Mucosa of descending colon (tissue), 3 donors: Measurements from ENCODE around the gene KRTAP2-1. TPM values are rescaled to one million over a fixed set of nuclear protein-coding genes. Genes with fewer than 3 reads are reported as not detected.
"Not testable (repeated sequence)": the region's sequence is repeated elsewhere in the genome, so short reads cannot be mapped to it uniquely, and the experiment has no call there.

Experiments used
- ATAC-seq: fragments of 200-7000 bp; cut with Tn5 transposase; one replicate; pipeline ENCODE4 v1.9.1; 2020; ENCODE audit warnings: mild to moderate bottlenecking, moderate library complexity
- DNase-seq, 3 donors: peaks; one replicate each; pipeline ENCODE4 v3.0.0-alpha.2; 2020
- H3K36me3 ChIP-seq: fragments of 200-600 bp; one replicate; pipeline ENCODE4 v1.8.0; 2021; ENCODE audit warnings: low read depth, mild to moderate bottlenecking
- H3K4me1 ChIP-seq: fragments of 200-600 bp; one replicate; pipeline ENCODE4 v1.8.0; 2021; ENCODE audit warnings: low read depth, mild to moderate bottlenecking
- H3K4me3 ChIP-seq: fragments of 200-600 bp; one replicate; pipeline ENCODE4 v1.8.0; 2021; ENCODE audit warnings: mild to moderate bottlenecking
- H3K9me3 ChIP-seq: fragments of 200-600 bp; one replicate; pipeline ENCODE4 v1.8.0; 2021; ENCODE audit warnings: mild to moderate bottlenecking
- CTCF ChIP-seq: fragments of 200-600 bp; IDR thresholded peaks from one replicate; pipeline ENCODE4 v1.8.0; 2022; ENCODE audit warnings: antibody characterized with exemption, mild to moderate bottlenecking
- intact Hi-C, 2 donors: fragments of 100-400 bp; cut with DNase I in 1 of 2; cut with micrococcal nuclease in 1 of 2; formaldehyde crosslinking; loops; one replicate each; pipeline versions ENCODE4 v1.11.0 to v1.11.1; 2022; cut with DNase I, micrococcal nuclease
- total RNA-seq, 3 donors: library from RNA; stranded (reverse); fragmentation: NEBNext Ultra II Directional in 2 of 3; extraction: Animal tissue kit (Norgen Biotek cat#: 25700) in 2 of 3; gene quantifications; one replicate each; pipeline versions ENCODE4 v1.2.1 to v1.2.4, GENCODE V29; 2021 to 2023
- donor health status: DM: no; HTN: no; CAD: no; lungs with moderate emphysema.
- donor health status: DM: no; HTN: no; CAD: no.
- donor health status: DM: no; HTN: yes; CAD: no.

Gene KRTAP2-1
- total RNA-seq, 3 donors from 2014 or later = not detected

DNA sequence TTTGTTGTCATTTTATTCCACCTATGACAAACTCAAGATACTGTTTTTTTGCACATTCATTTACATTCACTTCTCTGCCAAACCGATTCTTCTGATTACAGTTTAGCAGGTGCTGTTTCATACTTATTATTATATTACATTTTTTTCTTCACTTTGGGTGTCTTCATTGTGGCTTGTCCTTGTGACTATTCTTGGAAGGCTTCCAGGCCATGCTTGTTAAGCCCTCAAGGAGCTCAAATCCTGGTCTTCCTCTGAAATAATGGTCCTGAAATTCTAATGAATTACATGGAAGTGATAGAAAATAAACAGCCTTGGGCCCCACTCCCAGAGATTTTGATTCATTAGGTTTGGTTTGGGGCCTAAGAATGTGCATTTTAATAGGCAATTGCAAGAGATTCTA lies 17.2 kb upstream of the KRTAP2-1 start:
- ATAC-seq (no peak), DNase-seq (no peak)
- no peaks in the 10 kb centered on the region for H3K4me1 ChIP-seq
- intact Hi-C loops = no loop called here
- no peaks in the 10 kb centered on the region for H3K9me3 ChIP-seq
- no peaks in the 10 kb centered on the region for H3K36me3 ChIP-seq
- TF ChIP-seq CTCF = no peak
- H3K4me3 ChIP-seq = no peak overlapping the region

GRCh38 chr17:41063449-41063848 lies 16.3 kb upstream of the KRTAP2-1 start:
- no peak for TF ChIP-seq CTCF
- intact Hi-C loops = no loop called here
- DNase-seq (no peak), ATAC-seq (no peak)
- no peaks in the 10 kb centered on the region for H3K9me3 ChIP-seq
- no peak overlapping the region for H3K4me3 ChIP-seq
- H3K4me1 ChIP-seq = no peaks in the 10 kb centered on the region
- no peaks in the 10 kb centered on the region for H3K36me3 ChIP-seq

- H3K4me3 ChIP-seq = no peak overlapping the region
- H3K36me3 ChIP-seq = no peaks in the 10 kb centered on the region
- H3K9me3 ChIP-seq = no peaks in the 10 kb centered on the region
- no peak for TF ChIP-seq CTCF
- DNase-seq (no peak), ATAC-seq (no peak)
- H3K4me1 ChIP-seq = no peaks in the 10 kb centered on the region
- intact Hi-C loops = no loop called here
Measured at GRCh38 chr17:41061964-41062363, 14.8 kb upstream of the KRTAP2-1 start.

GRCh38 chr17:41060052-41060604 lies 13.0 kb upstream of the KRTAP2-1 start, which contains the start of gene KRTAP2-3:
Gene KRTAP2-3, minus strand, starts transcription at chr17:41060114. Its CDS starts 64 bp downstream, at chr17:41060050.
- ATAC-seq (no peak), DNase-seq (no peak)
- H3K4me1 ChIP-seq = no peaks in the 10 kb centered on the region
- no peaks in the 10 kb centered on the region for H3K9me3 ChIP-seq
- no peak for TF ChIP-seq CTCF
- no peak within 1 kb of the TSS for H3K4me3 ChIP-seq
- intact Hi-C loops = no loop called here
- no peaks in the 10 kb centered on the region for H3K36me3 ChIP-seq

DNA sequence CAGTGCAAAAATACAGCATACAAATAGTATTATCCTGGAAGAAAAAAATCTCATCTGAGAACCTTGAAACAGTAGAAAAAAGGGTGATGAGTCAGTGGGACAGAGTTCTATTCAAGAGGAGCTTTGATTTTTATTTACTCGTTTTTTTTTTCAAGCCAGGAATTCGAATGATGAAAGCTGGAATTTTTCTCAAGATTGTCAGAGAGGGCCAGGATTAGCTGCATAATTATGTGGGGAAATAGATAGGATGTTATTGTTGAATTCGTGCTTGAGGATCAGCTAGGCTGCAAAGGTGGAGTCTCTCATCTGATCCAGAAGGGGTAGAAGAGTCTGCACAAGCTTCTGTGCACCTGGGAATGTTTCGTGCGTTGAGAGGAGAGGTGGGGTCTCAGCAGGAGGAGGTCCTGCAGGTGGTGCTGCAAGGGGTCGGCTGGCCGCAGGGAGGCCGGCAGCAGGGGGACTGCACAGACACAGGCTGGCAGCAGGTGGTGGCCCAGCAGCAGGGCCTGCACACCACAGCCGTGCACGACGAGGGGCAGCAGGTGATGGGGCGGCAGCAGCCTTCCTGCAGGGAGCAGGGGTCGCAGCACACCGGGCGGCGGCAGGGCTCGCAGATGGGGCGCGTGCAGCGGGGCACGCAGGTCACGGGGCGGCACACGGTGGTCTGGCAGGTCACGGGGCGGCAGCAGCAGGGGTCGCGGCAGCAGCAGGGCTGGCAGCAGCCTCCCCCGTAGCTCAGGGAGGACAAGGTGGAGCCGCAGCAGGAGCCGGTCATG lies 12.3 kb upstream of the KRTAP2-1 start:
- H3K36me3 ChIP-seq, H3K4me1 ChIP-seq, H3K4me3 ChIP-seq, ATAC-seq, H3K9me3 ChIP-seq, intact Hi-C loops, DNase-seq: not testable (repeated sequence)

DNA sequence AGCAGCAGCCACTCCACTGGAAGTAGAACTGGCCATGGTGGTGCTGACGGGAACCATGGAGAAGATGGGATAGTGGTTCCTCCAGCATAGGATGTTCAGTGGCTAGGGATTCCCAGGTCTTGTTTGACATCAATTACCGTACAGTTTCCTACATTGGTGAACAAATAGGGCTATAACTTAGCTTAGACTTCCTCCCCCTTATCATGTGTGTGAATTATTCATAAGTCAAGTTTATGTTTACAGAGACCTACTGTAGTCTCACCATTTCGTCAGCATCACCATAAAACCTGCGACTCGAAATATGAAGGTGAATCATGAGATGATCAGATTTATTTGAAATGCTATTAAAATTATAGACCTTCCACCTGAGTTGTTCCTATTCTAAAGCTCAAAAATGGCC lies 11.6 kb upstream of the KRTAP2-1 start:
- H3K4me1 ChIP-seq = no peaks in the 10 kb centered on the region
- DNase-seq = no peak
- intact Hi-C loops = no loop called here
- H3K36me3 ChIP-seq = no peaks in the 10 kb centered on the region
- ATAC-seq = no peak
- no peak for TF ChIP-seq CTCF
- H3K9me3 ChIP-seq = no peaks in the 10 kb centered on the region
- no peak overlapping the region for H3K4me3 ChIP-seq
